ENCODE measurements around the gene LTB4R2. TPM values are rescaled to one million over a fixed set of nuclear protein-coding genes. Genes with fewer than 3 reads are reported as not detected.
A peak's percentile ranks its signal among the peaks of the same experiment; 100 is the strongest.

LTB4R2 gene
- total and polyA plus RNA-seq, 2 donors (not counting 1 experiment from before 2014, with no cell fraction given): 10.7 to 11.7 TPM

DNA sequence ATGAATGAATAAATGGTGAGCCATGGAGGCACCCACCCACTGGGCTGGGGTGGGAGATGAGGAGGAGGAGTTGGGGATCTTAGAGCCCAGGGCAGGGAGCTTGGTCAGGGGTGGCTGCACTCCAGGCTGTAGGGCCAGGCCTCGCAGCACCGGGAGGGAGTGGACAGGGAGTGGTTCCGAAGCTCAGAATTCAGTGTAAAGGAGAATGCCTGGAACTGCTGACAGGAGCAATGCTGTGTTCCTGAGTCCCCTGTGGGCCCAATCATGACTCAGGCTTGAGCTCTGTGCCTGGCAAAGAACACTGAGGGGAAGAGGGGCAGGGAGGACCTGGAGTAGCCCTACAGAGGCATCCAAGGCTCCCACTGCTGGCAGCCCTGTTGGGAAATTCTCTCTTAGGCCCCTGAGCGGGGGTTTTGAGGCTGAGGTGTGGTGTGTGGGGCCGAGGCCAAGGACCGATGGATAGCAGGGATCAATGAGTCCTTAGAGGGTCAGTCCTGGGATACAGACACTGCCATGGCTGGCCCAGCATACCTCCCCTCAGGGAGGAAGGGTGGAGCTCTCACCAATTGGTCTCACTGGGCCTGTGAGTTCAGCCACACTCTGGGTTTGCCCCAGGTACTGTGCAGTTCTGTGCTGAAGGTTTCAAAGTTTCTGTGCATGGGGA, 29.0 kb upstream of the LTB4R2 start:
- CTCF ChIA-PET: interaction anchor here (1.1 to 7.1 kb wide), 10 partner anchors 9 to 150 kb away, joined by 3 to 93 read pairs (median 8); partner anchors contain the start of genes CIDEB, DHRS1, IPO4 and MDP1
- H3K27ac Mint-ChIP-seq: peak overlapping the region; percentile 93
- 98% methylated on average over 6 of the region's 6 CpGs for WGBS (ENCODE audit: insufficient coverage)

DNA sequence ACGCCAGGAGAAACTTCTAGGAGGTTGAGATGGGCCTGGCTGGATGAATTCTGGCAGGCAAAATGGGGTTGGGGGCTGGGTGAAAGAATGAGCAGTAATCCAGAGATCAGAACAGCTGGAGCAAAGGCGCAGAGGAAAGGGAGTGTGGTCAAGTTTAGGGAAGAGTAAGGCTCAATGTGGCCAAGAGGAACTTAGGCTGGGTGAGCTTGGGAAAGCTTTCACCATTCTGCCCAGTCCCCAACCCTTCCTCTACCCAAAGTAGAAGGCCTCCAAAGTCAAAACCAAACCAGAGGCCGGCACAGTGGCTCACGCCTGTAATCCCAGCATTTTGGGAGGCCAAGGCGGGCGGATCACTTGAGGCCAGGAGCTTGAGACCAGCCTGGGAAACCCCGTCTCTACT, 28.3 kb upstream of the LTB4R2 start:
- ATAC-seq (ENCODE audit: low read depth): no peak
- 98% methylated on average over 3 of the region's 7 CpGs for WGBS (ENCODE audit: insufficient coverage)
- peak overlapping the region; percentile 62 for H3K27ac Mint-ChIP-seq
- peaks cover 55% of the 10 kb centered on the region for H3K4me1 Mint-ChIP-seq
- POLR2A ChIA-PET: interaction anchor here (0.6 to 1.5 kb wide), 3 partner anchors 11 to 43 kb away, joined by 3 to 7 read pairs (median 3); partner anchors contain the start of gene RABGGTA
- peaks cover 39% of the 10 kb centered on the region for H3K79me2 ChIP-seq (ENCODE audit: control insufficient read depth, insufficient read depth, low read length)
- no peak for TF ChIP-seq EZH2 (IDR thresholded peaks at IDR 0.05; ENCODE audit: borderline replicate concordance, insufficient read depth, low read depth, low read length, poor library complexity, severe bottlenecking)
- H3K4me3 ChIP-seq (ENCODE audit: control extremely low read depth in 1 of 5, extremely low read depth in 1 of 5, insufficient read depth in 1 of 5, low read depth in 2 of 5, low read length in 4 of 5): no peak overlapping the region
- H3K4me3 Mint-ChIP-seq: no peak overlapping the region
- H3K9me3 Mint-ChIP-seq (ENCODE audit: insufficient read depth): no peaks in the 10 kb centered on the region
- H2AFZ ChIP-seq (ENCODE audit: insufficient read depth, low read depth, low read length, poor library complexity, severe bottlenecking): no peak overlapping the region
- no peak overlapping the region for H3K27ac ChIP-seq (ENCODE audit: low read length in 2 of 2)
- CTCF ChIA-PET: interaction anchor here (1.0 to 7.1 kb wide), 5 partner anchors 10 to 39 kb away, joined by 4 to 93 read pairs (median 21); partner anchors contain the start of genes CIDEB, DHRS1, NOP9 and RABGGTA
- H3K27me3 ChIP-seq (replicated peaks in 1 of 4; ENCODE audit: control extremely low read depth in 1 of 4, control insufficient read depth in 3 of 4, insufficient read depth in 4 of 4, low read length in 3 of 4): no peaks in the 10 kb centered on the region
- peaks cover 38 to 58% of the 10 kb centered on the region in 2 donors for H3K4me1 ChIP-seq (ENCODE audit: control insufficient read depth in 2 of 2, insufficient read depth in 2 of 2, low read length in 2 of 2)
- H4K20me1 ChIP-seq (ENCODE audit: control insufficient read depth, insufficient read depth, low read length, poor library complexity, severe bottlenecking): no peaks in the 10 kb centered on the region
- intact Hi-C loops (cut with micrococcal nuclease): no loop called here
- H3K27me3 Mint-ChIP-seq: no peaks in the 10 kb centered on the region
- no peak overlapping the region for H3K9ac ChIP-seq (ENCODE audit: low read length)
- DNase-seq: no peak
- H3K9me3 ChIP-seq (ENCODE audit: control extremely low read depth in 1 of 3, control insufficient read depth in 2 of 3, insufficient read depth in 1 of 3, low read length in 2 of 3): peaks cover 0 to 10% (median 0%) of the 10 kb centered on the region in 3 donors
- no peaks in the 10 kb centered on the region for H3K36me3 ChIP-seq (replicated peaks in 1 of 2; ENCODE audit: control extremely low read depth in 1 of 2, control insufficient read depth in 1 of 2, extremely low read depth in 1 of 2, insufficient read depth in 2 of 2, low read length in 1 of 2)
- H3K4me2 ChIP-seq (replicated peaks; ENCODE audit: low read depth, low read length, poor library complexity, severe bottlenecking): no peak overlapping the region

More for the DNA sequence above, 29.0 kb upstream of the LTB4R2 start:
- H4K20me1 ChIP-seq (ENCODE audit: control insufficient read depth, insufficient read depth, low read length, poor library complexity, severe bottlenecking): no peaks in the 10 kb centered on the region
- POLR2A ChIA-PET: interaction anchor here (0.8 to 2.0 kb wide), 2 partner anchors 10 to 42 kb away, joined by 3 to 8 read pairs; partner anchors contain the start of gene RABGGTA
- no peaks in the 10 kb centered on the region for H3K27me3 ChIP-seq (replicated peaks in 1 of 4; ENCODE audit: control extremely low read depth in 1 of 4, control insufficient read depth in 3 of 4, insufficient read depth in 4 of 4, low read length in 3 of 4)
- peaks cover 40% of the 10 kb centered on the region for H3K79me2 ChIP-seq (ENCODE audit: control insufficient read depth, insufficient read depth, low read length)
- H3K9me3 ChIP-seq (ENCODE audit: control extremely low read depth in 1 of 3, control insufficient read depth in 2 of 3, insufficient read depth in 1 of 3, low read length in 2 of 3): peaks cover 0 to 10% (median 0%) of the 10 kb centered on the region in 3 donors
- Mint-ChIP-seq H3K4me1 (peaks cover 58% of the 10 kb centered on the region), H3K9me3 (ENCODE audit: insufficient read depth) (no peaks in the 10 kb centered on the region), H3K27me3 (no peaks in the 10 kb centered on the region), H3K4me3 (no peak overlapping the region)
- ATAC-seq (ENCODE audit: low read depth) (no peak), DNase-seq (no peak)
- no peak overlapping the region for H2AFZ ChIP-seq (ENCODE audit: insufficient read depth, low read depth, low read length, poor library complexity, severe bottlenecking)
- no peak overlapping the region for H3K27ac ChIP-seq (ENCODE audit: low read length in 2 of 2)
- no peaks in the 10 kb centered on the region for H3K36me3 ChIP-seq (replicated peaks in 1 of 2; ENCODE audit: control extremely low read depth in 1 of 2, control insufficient read depth in 1 of 2, extremely low read depth in 1 of 2, insufficient read depth in 2 of 2, low read length in 1 of 2)
- no peak overlapping the region for H3K4me2 ChIP-seq (replicated peaks; ENCODE audit: low read depth, low read length, poor library complexity, severe bottlenecking)
- no peak overlapping the region for H3K4me3 ChIP-seq (ENCODE audit: control extremely low read depth in 1 of 5, extremely low read depth in 1 of 5, insufficient read depth in 1 of 5, low read depth in 2 of 5, low read length in 4 of 5)
- TF ChIP-seq EZH2 (IDR thresholded peaks at IDR 0.05; ENCODE audit: borderline replicate concordance, insufficient read depth, low read depth, low read length, poor library complexity, severe bottlenecking): no peak
- TF ChIP-seq, protein P1, sequence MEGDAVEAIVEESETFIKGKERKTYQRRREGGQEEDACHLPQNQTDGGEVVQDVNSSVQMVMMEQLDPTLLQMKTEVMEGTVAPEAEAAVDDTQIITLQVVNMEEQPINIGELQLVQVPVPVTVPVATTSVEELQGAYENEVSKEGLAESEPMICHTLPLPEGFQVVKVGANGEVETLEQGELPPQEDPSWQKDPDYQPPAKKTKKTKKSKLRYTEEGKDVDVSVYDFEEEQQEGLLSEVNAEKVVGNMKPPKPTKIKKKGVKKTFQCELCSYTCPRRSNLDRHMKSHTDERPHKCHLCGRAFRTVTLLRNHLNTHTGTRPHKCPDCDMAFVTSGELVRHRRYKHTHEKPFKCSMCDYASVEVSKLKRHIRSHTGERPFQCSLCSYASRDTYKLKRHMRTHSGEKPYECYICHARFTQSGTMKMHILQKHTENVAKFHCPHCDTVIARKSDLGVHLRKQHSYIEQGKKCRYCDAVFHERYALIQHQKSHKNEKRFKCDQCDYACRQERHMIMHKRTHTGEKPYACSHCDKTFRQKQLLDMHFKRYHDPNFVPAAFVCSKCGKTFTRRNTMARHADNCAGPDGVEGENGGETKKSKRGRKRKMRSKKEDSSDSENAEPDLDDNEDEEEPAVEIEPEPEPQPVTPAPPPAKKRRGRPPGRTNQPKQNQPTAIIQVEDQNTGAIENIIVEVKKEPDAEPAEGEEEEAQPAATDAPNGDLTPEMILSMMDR (IDR thresholded peaks at IDR 0.05): no peak
- intact Hi-C loops (cut with micrococcal nuclease): no loop called here
- peaks cover 38 to 58% of the 10 kb centered on the region in 2 donors for H3K4me1 ChIP-seq (ENCODE audit: control insufficient read depth in 2 of 2, insufficient read depth in 2 of 2, low read length in 2 of 2)
- no peak overlapping the region for H3K9ac ChIP-seq (ENCODE audit: low read length)

Measured in B cell (primary cell).